Measurements from ENCODE around the gene CORO2A. TPM values are rescaled to one million over a fixed set of nuclear protein-coding genes. Genes with fewer than 3 reads are reported as not detected.

The CORO2A gene
- total and polyA plus RNA-seq, 3 experiments from 2014 or later: 5.1 to 11.9 (median 5.1) TPM

DNA sequence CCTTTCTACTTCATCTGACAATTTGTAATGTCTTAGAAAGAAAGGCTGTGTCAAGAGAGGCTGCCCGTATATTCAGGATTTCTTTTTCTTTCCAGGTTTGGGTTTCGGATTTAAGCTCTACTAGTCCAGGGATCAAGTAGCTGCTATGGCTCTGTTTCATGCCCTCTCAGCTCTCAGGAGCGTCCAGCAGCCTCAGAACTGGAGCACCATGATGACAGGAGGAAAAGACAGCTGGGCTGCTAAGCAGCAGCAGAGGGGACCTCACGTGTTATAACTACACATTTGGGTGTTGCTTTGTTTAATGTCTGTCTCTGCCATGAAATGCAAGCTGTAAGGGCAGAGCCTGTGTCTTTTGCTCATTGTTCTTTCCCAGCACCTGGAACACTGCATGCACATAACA lies 34.5 kb upstream of the CORO2A start:
- Histone ChIP-seq H3K27ac (ENCODE audit: low read depth, low read length) (no peak overlapping the region), H3K9me3 (ENCODE audit: low read length) (no peaks in the 10 kb centered on the region), H3K36me3 (ENCODE audit: insufficient read depth, low read length) (peaks cover 18% of the 10 kb centered on the region), H3K4me3 (ENCODE audit: low read length) (no peak overlapping the region), H3K4me1 (ENCODE audit: insufficient read depth, low read length) (no peaks in the 10 kb centered on the region), H3K27me3 (ENCODE audit: insufficient read depth, low read length, poor library complexity, severe bottlenecking) (no peaks in the 10 kb centered on the region)
- POLR2A ChIA-PET: no interaction called here
- CTCF ChIA-PET: no interaction called here
- Mint-ChIP-seq H3K4me3 (no peak overlapping the region), H3K9me3 (no peaks in the 10 kb centered on the region), H3K27me3 (no peaks in the 10 kb centered on the region), H3K36me3 (peaks cover 8 to 65% (median 25%) of the 10 kb centered on the region in 3 donors), H3K4me1 (peaks cover 0 to 5% (median 0%) of the 10 kb centered on the region in 3 donors), H3K27ac (no peak overlapping the region)
- DNase-seq: no peak

DNA sequence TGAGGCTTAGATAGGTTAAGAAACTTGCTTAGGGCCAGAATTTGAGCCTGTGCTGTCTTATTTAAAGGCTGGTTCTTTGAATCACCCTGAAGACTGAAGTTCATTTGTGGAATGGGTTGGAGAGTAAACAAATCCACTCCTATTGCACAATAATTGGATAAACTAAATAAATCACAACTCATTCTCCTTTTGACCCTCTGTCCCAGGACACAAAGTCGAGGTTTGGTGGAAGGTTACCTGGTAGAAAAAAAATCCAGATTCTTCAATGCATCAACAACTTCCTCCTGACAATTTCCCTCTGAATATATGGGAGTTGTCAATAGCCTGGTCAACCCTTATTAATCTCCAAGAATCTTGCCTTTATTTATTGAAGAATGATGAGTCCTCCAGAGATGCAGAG lies 34.1 kb upstream of the CORO2A start:
- Histone ChIP-seq H3K4me1 (ENCODE audit: insufficient read depth, low read length) (no peaks in the 10 kb centered on the region), H3K4me3 (ENCODE audit: low read length) (no peak overlapping the region), H3K27ac (ENCODE audit: low read depth, low read length) (no peak overlapping the region), H3K27me3 (ENCODE audit: insufficient read depth, low read length, poor library complexity, severe bottlenecking) (no peaks in the 10 kb centered on the region), H3K36me3 (ENCODE audit: insufficient read depth, low read length) (peaks cover 18% of the 10 kb centered on the region), H3K9me3 (ENCODE audit: low read length) (no peaks in the 10 kb centered on the region)
- no peaks in the 10 kb centered on the region for H3K27me3 Mint-ChIP-seq
- no peak overlapping the region for H3K27ac Mint-ChIP-seq
- no peak overlapping the region for H3K4me3 Mint-ChIP-seq
- no peaks in the 10 kb centered on the region for H3K9me3 Mint-ChIP-seq
- POLR2A ChIA-PET: no interaction called here
- CTCF ChIA-PET: no interaction called here
- H3K4me1 Mint-ChIP-seq: peaks cover 0 to 5% (median 0%) of the 10 kb centered on the region in 3 donors
- H3K36me3 Mint-ChIP-seq: peaks cover 9 to 65% (median 21%) of the 10 kb centered on the region in 3 donors
- DNase-seq: no peak

DNA sequence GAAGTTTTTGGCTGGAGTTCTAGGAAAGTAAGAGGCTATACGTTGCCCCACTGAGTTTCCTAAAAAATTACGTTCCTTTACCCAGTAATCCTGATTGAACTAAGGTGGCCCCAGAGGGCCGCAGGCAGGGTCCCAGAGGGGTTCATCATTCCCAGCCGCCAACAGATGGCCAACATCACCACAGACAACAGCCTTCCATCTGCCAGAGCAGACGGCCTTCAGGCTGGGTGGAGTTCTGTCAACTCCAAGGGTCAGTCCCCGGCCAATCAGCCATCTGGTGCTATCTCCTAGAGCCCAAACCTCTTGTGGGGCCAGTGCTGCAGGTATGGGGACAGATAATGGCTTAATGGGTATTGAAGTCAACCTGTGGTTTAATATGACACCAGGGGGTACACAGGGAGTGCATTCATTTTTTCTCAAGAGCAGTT lies 32.6 kb upstream of the CORO2A start:
- H3K27me3 Mint-ChIP-seq: peaks cover 0 to 3% of the 10 kb centered on the region in 2 donors
- Histone ChIP-seq H3K9me3 (ENCODE audit: low read length) (no peaks in the 10 kb centered on the region), H3K4me1 (ENCODE audit: insufficient read depth, low read length) (no peaks in the 10 kb centered on the region), H3K4me3 (ENCODE audit: low read length) (no peak overlapping the region), H3K36me3 (ENCODE audit: insufficient read depth, low read length) (peaks cover 13% of the 10 kb centered on the region), H3K27ac (ENCODE audit: low read depth, low read length) (no peak overlapping the region), H3K27me3 (ENCODE audit: insufficient read depth, low read length, poor library complexity, severe bottlenecking) (no peaks in the 10 kb centered on the region)
- CTCF ChIA-PET: no interaction called here
- no peak overlapping the region for H3K27ac Mint-ChIP-seq
- DNase-seq: no peak
- peaks cover 0 to 5% (median 0%) of the 10 kb centered on the region in 3 donors for H3K4me1 Mint-ChIP-seq
- POLR2A ChIA-PET: no interaction called here
- peaks cover 9 to 66% (median 19%) of the 10 kb centered on the region in 3 donors for H3K36me3 Mint-ChIP-seq
- H3K4me3 Mint-ChIP-seq: no peak overlapping the region
- H3K9me3 Mint-ChIP-seq: no peaks in the 10 kb centered on the region

DNA sequence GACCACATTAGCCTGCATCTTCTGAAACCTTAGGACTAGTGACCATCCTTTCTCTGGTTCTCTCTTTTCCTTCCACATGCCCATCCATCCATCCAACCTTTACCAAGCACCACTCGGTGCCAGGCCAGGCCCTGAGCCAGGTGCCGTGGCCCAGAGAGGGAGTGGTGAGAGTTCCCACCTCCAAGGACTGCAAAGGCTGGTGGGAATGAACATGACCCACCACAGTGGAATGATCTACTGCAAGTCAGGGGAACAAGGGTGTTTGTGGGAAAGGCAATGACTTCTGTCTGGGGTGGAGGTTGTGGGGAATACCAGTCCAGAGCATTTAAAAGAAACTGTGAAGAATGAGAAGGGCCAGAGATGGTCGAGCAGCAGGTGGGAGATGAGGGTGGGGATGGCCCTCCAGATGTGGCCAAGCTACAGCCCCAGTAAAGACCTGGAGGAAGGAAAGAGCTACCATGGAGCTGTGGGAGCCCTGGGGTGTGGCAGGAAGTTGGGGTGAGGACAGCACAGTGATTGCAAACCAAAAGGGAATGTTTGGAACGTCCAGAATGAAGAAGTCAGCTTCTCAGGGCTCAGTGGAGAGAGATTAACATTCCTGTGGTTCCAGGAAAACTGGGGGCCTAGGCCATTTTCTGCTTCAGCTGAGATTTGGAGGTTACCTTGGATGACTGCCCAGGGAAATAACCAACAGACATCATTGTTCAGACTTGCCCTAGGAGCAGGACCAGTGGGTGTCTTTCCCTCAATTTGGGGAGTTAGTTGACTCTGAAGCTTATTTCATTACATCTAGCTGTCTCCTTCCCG lies 30.7 kb upstream of the CORO2A start:
- Mint-ChIP-seq H3K4me1 (peaks cover 0 to 5% (median 0%) of the 10 kb centered on the region in 3 donors), H3K27me3 (peaks cover 0 to 3% of the 10 kb centered on the region in 2 donors), H3K27ac (peak overlapping the region in 3 of 8 donors; percentile 41 to 95 (median 56)), H3K4me3 (no peak overlapping the region), H3K36me3 (peaks cover 4 to 63% (median 15%) of the 10 kb centered on the region in 3 donors), H3K9me3 (no peaks in the 10 kb centered on the region)
- ChIA-PET CTCF (interaction anchor here (1.2 kb wide), 1 partner anchor 18 kb away, joined by 3 read pairs; no protein-coding TSS in a partner anchor), POLR2A (no interaction called here)
- H3K4me3 ChIP-seq (ENCODE audit: low read length): no peak overlapping the region
- DNase-seq: no peak
- no peaks in the 10 kb centered on the region for H3K4me1 ChIP-seq (ENCODE audit: insufficient read depth, low read length)
- no peaks in the 10 kb centered on the region for H3K27me3 ChIP-seq (ENCODE audit: insufficient read depth, low read length, poor library complexity, severe bottlenecking)
- H3K27ac ChIP-seq (ENCODE audit: low read depth, low read length): no peak overlapping the region
- H3K9me3 ChIP-seq (ENCODE audit: low read length): no peaks in the 10 kb centered on the region
- peaks cover 6% of the 10 kb centered on the region for H3K36me3 ChIP-seq (ENCODE audit: insufficient read depth, low read length)

DNA sequence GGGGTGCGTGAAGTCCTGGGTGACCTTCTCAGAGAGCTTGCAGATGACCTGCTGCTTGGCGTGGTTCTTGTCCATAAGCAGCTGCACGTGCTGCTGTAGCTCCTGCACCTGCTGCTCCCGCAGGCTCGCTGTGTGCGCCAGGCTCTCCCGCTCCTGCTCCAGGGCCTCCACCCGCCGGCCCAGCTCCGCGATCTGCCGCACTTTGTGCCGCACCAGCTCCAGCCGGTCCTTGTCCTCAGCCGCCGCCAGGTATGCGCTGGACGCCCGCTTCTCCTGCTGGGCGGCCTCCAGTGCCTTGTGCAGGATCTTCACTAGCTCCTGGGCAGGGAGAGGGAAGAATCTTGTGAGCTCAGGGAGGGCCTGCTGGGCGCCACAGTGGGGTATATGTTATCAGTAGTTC lies 28.5 kb upstream of the CORO2A start:
- Histone ChIP-seq H3K36me3 (ENCODE audit: insufficient read depth, low read length) (peaks cover 5% of the 10 kb centered on the region), H3K9me3 (ENCODE audit: low read length) (no peaks in the 10 kb centered on the region), H3K27ac (ENCODE audit: low read depth, low read length) (no peak overlapping the region), H3K4me3 (ENCODE audit: low read length) (no peak overlapping the region), H3K4me1 (ENCODE audit: insufficient read depth, low read length) (no peaks in the 10 kb centered on the region), H3K27me3 (ENCODE audit: insufficient read depth, low read length, poor library complexity, severe bottlenecking) (no peaks in the 10 kb centered on the region)
- Mint-ChIP-seq H3K27me3 (peaks cover 0 to 3% of the 10 kb centered on the region in 2 donors), H3K27ac (peak overlapping the region in 1 of 8 donors; percentile 29), H3K4me1 (peaks cover 0 to 5% (median 0%) of the 10 kb centered on the region in 3 donors), H3K9me3 (no peaks in the 10 kb centered on the region), H3K36me3 (peaks cover 4 to 60% (median 8%) of the 10 kb centered on the region in 3 donors), H3K4me3 (no peak overlapping the region)
- DNase-seq: no peak
- POLR2A ChIA-PET: no interaction called here
- CTCF ChIA-PET: interaction anchor here (0.8 kb wide), 1 partner anchor 15 kb away, joined by 3 read pairs; no protein-coding TSS in a partner anchor

DNA sequence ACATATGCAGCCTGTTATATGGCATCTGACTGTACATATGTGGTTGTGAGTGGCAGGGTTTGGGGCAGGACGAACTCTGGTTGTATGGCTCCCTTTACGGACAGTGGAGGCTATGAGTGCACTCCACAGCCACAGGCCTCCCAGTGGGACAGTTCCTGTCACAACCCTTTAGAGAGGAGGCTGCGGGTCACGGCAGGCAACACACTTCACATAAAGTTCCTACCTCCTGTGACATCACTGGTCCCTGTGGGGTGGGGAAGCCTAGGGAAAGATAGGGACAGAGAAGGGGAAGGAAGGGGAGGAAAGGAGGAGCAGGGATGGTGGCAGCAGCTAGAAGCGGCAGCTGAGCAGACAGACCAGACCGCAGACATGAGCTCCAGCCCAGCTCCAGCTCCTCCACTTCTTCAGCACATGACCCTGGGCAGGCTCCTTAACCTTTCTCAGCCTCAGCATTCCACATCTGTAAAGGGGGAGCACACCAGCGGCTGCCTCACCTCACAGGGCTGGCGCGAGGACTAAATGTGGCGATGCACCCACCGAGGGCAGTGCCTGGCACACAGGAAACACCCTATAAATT lies 27.4 kb upstream of the CORO2A start:
- Histone ChIP-seq H3K9me3 (ENCODE audit: low read length) (no peaks in the 10 kb centered on the region), H3K27me3 (ENCODE audit: insufficient read depth, low read length, poor library complexity, severe bottlenecking) (no peaks in the 10 kb centered on the region), H3K27ac (ENCODE audit: low read depth, low read length) (no peak overlapping the region), H3K4me3 (ENCODE audit: low read length) (no peak overlapping the region), H3K4me1 (ENCODE audit: insufficient read depth, low read length) (no peaks in the 10 kb centered on the region), H3K36me3 (ENCODE audit: insufficient read depth, low read length) (no peaks in the 10 kb centered on the region)
- Mint-ChIP-seq H3K4me1 (peaks cover 0 to 5% (median 0%) of the 10 kb centered on the region in 3 donors), H3K27ac (peak overlapping the region in 1 of 8 donors; percentile 89), H3K27me3 (peaks cover 0 to 3% of the 10 kb centered on the region in 2 donors), H3K4me3 (no peak overlapping the region), H3K36me3 (peaks cover 4 to 65% (median 14%) of the 10 kb centered on the region in 3 donors), H3K9me3 (no peaks in the 10 kb centered on the region)
- no peak for DNase-seq
- POLR2A ChIA-PET: no interaction called here
- CTCF ChIA-PET: no interaction called here

DNA sequence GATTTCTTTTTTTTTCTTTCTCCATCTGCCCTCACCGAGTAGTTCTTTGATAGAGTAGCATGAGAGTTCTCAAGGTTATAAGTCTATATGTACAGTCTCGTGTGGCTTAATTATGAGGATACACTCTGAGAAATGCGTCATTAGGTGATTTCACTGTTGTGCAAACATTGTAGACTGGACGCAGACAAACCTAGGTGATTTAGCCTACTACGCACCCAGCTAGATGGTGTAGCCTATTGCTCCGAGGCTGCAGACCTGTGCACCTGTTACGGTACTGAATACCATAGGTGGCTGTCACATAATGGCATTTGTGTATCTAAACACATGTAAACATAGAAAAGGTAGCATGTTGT lies 26.9 kb upstream of the CORO2A start:
- Histone ChIP-seq H3K4me1 (ENCODE audit: insufficient read depth, low read length) (no peaks in the 10 kb centered on the region), H3K4me3 (ENCODE audit: low read length) (no peak overlapping the region), H3K9me3 (ENCODE audit: low read length) (no peaks in the 10 kb centered on the region), H3K27ac (ENCODE audit: low read depth, low read length) (no peak overlapping the region), H3K27me3 (ENCODE audit: insufficient read depth, low read length, poor library complexity, severe bottlenecking) (no peaks in the 10 kb centered on the region), H3K36me3 (ENCODE audit: insufficient read depth, low read length) (no peaks in the 10 kb centered on the region)
- Mint-ChIP-seq H3K27me3 (peaks cover 0 to 3% of the 10 kb centered on the region in 2 donors), H3K27ac (no peak overlapping the region), H3K36me3 (peaks cover 4 to 68% (median 16%) of the 10 kb centered on the region in 3 donors), H3K4me1 (peaks cover 0 to 5% (median 0%) of the 10 kb centered on the region in 3 donors), H3K4me3 (no peak overlapping the region), H3K9me3 (no peaks in the 10 kb centered on the region)
- ChIA-PET POLR2A (no interaction called here), CTCF (no interaction called here)
- no peak for DNase-seq

DNA sequence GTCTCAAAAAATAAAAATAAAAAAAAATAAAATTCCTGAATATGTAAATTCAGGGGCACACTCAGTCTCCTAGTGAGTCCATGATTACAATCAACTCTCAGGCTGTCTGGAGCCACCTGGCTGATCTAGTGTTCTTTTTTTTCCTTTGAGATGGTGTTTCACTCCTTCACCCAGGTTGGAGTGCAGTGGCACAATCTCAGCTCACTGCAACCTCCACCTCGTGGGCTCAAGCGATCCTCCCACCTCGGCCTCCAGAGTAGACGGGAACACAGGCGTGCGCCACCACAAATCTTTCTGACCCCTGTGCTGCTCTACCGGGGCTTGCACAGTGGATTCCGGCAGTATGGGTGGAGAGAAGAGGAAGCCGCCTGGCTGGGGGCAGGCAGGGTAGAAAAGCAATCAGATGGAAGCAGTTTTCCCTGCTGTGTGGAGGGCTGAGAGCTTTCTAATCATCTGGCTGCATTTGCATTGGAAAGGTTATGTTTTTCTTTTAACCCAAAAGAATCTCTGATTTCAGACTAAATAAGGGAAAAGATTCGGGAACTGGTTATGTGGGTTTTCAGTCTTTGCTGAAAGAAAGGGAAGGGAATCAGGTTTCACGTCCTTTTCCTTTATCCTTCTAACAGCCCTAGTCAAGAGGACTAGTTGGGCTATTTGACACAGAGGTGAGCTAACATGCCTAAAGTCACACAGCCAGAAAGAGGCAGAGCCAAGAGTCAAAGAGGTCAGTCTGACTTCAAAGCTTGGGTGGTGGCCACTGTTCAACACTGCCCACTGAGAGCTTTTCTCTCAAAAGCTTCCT lies 26.3 kb upstream of the CORO2A start:
- H3K4me1 Mint-ChIP-seq: peaks cover 0 to 5% (median 0%) of the 10 kb centered on the region in 3 donors
- Histone ChIP-seq H3K36me3 (ENCODE audit: insufficient read depth, low read length) (no peaks in the 10 kb centered on the region), H3K4me3 (ENCODE audit: low read length) (no peak overlapping the region), H3K9me3 (ENCODE audit: low read length) (no peaks in the 10 kb centered on the region), H3K27me3 (ENCODE audit: insufficient read depth, low read length, poor library complexity, severe bottlenecking) (no peaks in the 10 kb centered on the region), H3K4me1 (ENCODE audit: insufficient read depth, low read length) (no peaks in the 10 kb centered on the region), H3K27ac (ENCODE audit: low read depth, low read length) (no peak overlapping the region)
- no peaks in the 10 kb centered on the region for H3K9me3 Mint-ChIP-seq
- DNase-seq: no peak
- CTCF ChIA-PET: no interaction called here
- H3K4me3 Mint-ChIP-seq: no peak overlapping the region
- H3K27ac Mint-ChIP-seq: peak overlapping the region in 1 of 8 donors; percentile 41
- H3K27me3 Mint-ChIP-seq: peaks cover 0 to 3% of the 10 kb centered on the region in 2 donors
- H3K36me3 Mint-ChIP-seq: peaks cover 4 to 70% (median 16%) of the 10 kb centered on the region in 3 donors
- POLR2A ChIA-PET: no interaction called here
